C4-2B (cell line): ENCODE data around the gene PRCD.

Source experiments
- H3K27ac ChIP-seq: fragments of 450-650 bp; 2 replicates; pipeline ENCODE4 v1.5.1; 2017
- CTCF ChIP-seq: fragments of 450-650 bp; conservative IDR thresholded peaks from 2 replicates; pipeline ENCODE4 v1.5.1; 2017; ENCODE audit warnings: mild to moderate bottlenecking
- ZFX ChIP-seq: fragments of 450-650 bp; IDR thresholded peaks from 2 replicates; pipeline ENCODE4 v1.6.1; 2017

PRCD gene

GRCh38 chr17:76554131-76554530, 14.3 kb downstream of the PRCD start:
- H3K27ac ChIP-seq = no peak overlapping the region
- no peak for TF ChIP-seq CTCF
- no peak for TF ChIP-seq ZFX

DNA sequence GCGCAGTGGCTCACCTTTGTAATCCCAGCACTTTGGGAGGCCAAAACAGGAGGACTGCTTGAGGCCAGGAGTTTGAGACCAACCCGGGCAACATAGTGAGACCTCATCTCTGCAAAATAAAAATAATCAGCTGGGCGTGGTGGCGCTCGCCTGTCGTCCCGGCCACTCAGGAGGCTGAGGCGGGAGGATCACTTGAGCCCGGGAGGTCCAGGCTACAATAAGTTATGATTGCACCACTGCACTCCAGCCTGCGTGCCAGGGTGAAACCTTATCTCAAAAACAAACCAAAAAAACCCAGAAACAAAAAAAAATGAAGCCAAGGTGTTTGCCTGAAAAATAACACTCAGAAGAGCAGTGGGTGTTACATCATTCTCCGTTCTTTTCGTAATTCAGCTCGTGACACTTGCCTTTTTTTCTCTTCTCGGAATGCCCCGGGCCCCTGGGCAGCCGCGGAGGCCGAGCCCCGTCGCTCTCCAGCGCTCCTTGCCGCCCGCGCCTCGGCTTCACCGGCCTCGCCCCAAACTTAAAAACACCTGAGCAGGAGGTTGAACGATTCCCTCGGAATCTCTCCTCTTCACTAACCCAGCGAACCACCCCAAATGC, 17.0 kb downstream of the PRCD start:
- H3K27ac ChIP-seq = peak overlapping the region; percentile 97
- TF ChIP-seq ZFX (peak; percentile 57; the same call in 1 of the 2 replicates), CTCF (no peak)

DNA sequence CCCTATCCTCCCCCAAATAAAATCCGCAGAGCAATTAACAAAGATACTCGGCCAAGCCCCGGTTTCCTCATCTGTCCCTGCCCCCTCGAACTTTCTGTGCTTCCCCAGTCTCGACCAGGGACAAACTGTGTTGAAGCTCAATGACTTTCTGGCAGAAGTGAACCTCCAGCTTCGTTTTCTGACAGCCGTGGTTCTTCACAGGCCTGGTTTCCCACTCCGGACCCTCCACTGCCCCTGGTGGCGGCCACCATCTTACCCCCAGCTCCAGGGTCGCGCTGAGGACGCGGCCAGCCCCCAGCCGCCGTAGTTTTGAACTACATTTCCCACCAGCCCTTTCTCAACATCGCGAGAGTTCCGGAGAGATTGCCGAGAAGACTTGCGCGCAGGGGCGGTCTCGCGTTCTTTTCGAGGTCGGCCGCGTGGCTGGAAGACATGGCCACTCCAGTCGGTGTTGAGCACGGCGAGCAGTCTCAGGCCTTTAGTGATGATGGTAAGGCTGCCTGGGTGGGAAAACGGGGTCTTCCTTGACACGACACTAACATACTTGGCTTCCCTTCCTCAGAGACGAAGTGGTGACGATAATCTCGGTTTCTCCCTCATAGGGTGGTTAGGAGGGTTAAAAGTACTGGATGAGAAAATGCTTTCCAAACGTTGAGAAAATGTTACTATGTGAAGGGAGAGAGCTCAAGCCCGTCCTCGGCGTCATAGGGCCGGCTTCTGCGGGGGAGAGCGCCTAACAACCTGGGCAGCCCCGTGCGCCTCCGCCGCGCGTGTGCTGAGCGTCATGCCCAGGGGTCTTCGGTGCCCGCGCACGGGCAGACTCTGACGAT, 17.7 kb downstream of the PRCD start:
- TF ChIP-seq CTCF (peak; percentile 45), ZFX (no peak; the same call in 1 of the 2 replicates)
- H3K27ac ChIP-seq = peak overlapping the region; percentile 97

DNA sequence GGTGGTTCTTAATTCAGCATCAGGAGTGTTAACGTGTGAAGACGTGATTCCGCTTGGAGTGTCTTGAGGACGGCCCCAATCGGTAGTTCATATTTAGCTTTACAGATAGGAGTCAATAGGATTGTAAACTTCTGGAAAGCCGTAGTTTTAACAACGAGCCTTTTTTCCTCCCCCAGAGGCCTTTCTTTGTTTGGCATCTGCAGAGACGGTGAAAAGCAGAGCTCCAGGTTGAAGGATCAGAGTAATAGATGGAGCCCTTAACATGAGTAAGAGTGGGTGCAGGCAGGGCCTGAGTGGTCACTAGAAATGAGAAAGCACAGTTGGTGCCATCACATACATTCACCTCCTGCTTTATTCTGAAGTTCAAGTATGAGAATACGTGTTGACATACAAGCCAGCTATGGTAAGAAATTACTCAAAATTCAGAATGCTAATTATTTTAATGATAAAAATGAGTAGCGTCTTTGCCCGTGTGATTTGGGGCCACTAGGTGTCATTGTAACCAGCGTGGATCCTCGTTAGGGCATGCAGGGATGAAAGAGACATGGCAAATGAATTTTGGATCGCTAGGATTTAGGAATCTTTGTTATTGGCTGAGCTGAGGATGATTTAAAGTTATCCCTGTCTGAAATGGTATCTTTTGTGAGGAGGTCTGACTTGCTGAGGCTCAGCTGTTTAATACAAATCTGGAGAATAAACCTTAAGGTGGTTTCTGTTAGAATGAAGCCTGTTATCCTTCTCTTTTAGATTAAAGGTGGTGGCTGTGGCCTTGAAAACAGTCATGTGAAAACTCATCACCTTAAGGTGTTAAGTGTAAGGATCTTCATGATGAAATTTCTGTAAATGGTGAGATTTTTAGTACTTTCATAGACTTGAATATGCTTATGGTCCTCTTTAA, 18.6 kb downstream of the PRCD start:
- TF ChIP-seq ZFX (no peak), CTCF (peak; percentile 86)
- peak overlapping the region; percentile 97 for H3K27ac ChIP-seq

GRCh38 chr17:76559460-76559859, 19.6 kb downstream of the PRCD start:
- peak overlapping the region; percentile 97 for H3K27ac ChIP-seq

GRCh38 chr17:76560036-76560876, 20.4 kb downstream of the PRCD start:
- no peak for TF ChIP-seq CTCF
- no peak for TF ChIP-seq ZFX
- H3K27ac ChIP-seq = peak overlapping the region; percentile 97; the same call in 1 of the 2 replicates

DNA sequence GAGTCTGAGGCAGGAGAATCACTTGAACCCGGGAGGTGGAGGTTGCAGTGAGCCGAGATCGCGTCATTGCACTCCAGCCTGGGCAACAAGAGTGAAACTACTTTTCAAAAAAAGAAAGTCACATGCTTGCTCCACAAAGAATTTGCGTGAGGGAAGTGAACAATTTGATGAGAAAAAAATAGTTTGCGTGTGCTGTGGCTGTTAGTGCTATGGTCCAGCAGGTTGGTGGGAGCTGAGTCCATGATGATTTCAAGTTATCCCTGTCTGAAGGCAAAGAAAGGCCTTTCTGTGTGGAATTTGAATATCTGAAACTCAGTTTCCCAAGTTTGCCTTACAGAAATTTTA, 21.0 kb downstream of the PRCD start:
- H3K27ac ChIP-seq = no peak overlapping the region; the same call in 1 of the 2 replicates
- TF ChIP-seq CTCF (no peak), ZFX (no peak)
